T-helper 22 cell (primary cell): ENCODE results near the gene RPL21.

Experiments used
- DNase-seq: peaks from one replicate; pipeline ENCODE4 v3.0.0-alpha.2; 2020; ENCODE audit warnings: low read depth

The RPL21 gene

GRCh38 chr13:27258637-27259386 is 7.5 kb downstream of the RPL21 start:
- no peak for DNase-seq

DNA sequence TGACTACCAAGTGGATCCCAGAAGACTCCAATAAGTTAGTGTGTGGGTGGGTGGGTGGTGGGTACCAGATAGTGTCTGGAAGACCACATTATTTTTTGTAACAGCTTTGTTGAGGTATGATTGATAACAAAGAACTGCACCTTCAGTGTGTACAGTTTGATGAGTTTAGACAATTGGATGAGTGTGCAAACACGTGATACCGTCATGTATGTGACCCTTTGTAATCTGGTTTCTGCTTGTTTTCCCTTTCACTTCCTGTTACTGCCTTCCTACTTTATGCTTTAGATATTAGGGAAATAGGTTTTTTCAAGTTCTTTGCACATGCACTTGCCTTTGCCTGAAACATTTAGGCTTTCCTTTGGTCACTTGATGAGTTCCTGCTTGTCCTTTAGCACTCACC is 8.5 kb downstream of the RPL21 start:
- DNase-seq: no peak

DNA sequence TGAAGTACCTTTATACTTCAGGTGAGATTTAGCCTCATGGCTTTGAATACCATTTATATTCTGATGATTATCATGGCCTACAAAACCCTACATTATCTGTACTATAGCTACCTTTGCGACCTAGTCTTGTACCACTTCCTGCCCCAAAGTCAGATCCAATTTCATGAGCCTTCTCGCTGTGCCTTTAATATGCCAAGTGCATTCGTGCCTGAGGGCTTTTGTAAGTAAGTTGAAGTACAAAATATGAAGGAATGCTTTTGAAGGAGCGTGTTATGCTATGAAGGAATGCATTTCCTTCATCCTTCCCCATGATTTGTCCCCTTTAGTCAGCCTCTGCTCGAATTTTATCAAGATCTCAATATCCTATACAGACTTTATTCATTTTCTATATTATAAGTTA is 10.0 kb downstream of the RPL21 start:
- no peak for DNase-seq

DNA sequence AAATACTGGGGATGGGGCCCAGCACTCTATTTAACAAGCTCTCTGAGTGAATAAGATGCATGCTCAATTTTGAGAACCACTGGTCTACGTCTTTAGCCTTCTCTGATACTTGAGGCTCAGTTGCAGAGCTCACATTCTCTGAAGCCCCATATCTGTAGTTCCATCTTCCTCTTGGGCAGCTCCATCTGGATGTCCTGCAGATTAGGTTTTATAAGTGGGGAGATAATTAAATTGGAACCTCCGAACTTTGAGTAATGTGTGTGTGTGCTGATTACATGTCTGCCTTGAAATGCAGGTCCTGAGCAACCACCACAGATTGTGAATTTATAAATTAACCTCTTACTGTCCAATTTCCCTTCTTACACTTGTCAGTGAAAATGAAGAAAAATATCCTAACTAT is 12.1 kb downstream of the RPL21 start:
- no peak for DNase-seq

GRCh38 chr13:27264181-27264580 is 12.8 kb downstream of the RPL21 start:
- no peak for DNase-seq

- no peak for DNase-seq
These were observed 13.3 kb downstream of the RPL21 start for GRCh38 chr13:27264648-27265047.

DNA sequence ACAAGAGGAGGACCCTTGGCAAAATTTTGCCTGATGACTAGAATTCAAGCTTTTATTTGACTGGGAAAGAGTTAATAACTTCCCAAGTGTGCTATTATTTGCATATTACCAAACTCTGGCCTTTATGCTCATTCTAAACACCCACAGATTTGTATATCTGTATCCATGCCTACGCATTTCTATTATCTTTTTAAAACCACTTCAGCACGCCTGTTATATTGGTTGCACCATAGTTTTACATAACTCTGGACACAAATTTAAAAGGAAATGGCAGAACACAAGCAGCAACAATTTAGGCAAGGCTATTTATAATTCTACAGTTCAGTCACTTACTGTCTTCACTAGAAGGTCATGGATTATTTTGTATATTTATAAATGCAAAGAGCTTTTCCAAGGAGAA is 15.6 kb downstream of the RPL21 start:
- DNase-seq: no peak

GRCh38 chr13:27267596-27267995 is 16.2 kb downstream of the RPL21 start:
- no peak for DNase-seq

DNA sequence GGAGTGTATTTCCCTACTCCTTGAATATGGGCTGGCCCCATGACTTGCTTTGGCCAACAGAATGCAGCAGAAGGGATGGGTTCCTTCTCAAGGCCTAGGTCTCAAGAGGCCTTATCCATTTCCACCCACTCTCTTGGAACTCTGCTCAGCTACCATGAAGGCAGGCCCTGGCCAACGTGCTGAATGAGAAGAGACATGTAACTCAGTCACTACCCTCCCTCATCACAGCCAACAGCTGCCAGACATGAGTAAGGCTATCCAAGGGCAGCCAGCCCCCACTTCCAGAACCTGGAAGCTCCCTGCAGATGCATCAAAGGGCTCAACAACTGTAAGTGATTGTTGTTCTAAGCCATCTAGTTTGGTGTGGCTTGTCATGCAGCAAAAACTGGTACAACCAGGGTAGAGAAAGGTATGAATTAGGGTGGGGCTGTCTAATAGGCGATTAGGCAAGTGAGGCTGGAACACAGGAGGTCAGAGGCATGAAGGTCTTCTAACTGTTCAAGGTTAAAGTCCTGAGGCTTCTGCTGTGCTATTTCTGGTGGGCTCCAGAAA is 17.8 kb downstream of the RPL21 start:
- no peak for DNase-seq

- DNase-seq: peak; percentile 54
These were observed 19.5 kb downstream of the RPL21 start, which contains the start of gene RASL11A for GRCh38 chr13:27270594-27271520. RASL11A (plus strand) TSS chr13:27270830; CDS start chr13:27270945, 115 bp downstream.

- no peak for DNase-seq
These were observed 20.3 kb downstream of the RPL21 start for GRCh38 chr13:27271570-27272096.

- no peak for DNase-seq
These were observed 22.5 kb downstream of the RPL21 start for GRCh38 chr13:27273658-27274425.

GRCh38 chr13:27274631-27275030 is 23.3 kb downstream of the RPL21 start:
- DNase-seq: no peak

GRCh38 chr13:27276188-27276587 is 24.8 kb downstream of the RPL21 start:
- DNase-seq: no peak

GRCh38 chr13:27279506-27279905 is 28.1 kb downstream of the RPL21 start:
- no peak for DNase-seq

GRCh38 chr13:27280009-27280656 is 28.8 kb downstream of the RPL21 start:
- DNase-seq: no peak

- no peak for DNase-seq
These were observed 29.5 kb downstream of the RPL21 start for GRCh38 chr13:27280841-27281240.

GRCh38 chr13:27281420-27281819 is 30.1 kb downstream of the RPL21 start:
- DNase-seq: no peak

- DNase-seq: no peak
These were observed 32.6 kb downstream of the RPL21 start for GRCh38 chr13:27283906-27284493.

DNA sequence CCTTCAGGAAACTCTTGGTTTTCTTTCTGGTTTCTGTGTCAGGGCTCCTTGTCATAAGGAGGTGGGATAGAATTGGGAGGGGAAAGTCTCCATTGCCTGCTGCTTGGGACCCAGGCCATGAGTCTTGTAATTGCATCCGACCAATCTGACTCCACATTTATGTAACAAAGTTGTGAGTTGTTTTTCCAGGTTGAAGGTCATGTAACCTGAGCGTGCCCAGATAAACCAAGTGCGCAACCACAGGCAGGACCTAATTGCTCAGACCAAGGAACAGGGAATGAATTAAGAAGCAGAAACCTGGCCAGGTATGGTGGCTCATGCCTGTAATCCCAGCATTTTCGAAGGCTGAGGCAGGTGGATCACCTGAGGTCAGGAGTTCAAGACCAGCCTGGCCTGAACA is 37.0 kb downstream of the RPL21 start:
- DNase-seq: no peak
